ENCODE data around the gene HIBCH. TPM values are rescaled to one million over a fixed set of nuclear protein-coding genes. Genes with fewer than 3 reads are reported as not detected.
"Not testable (repeated sequence)": the region's sequence is repeated elsewhere in the genome, so short reads cannot be mapped to it uniquely, and the experiment has no call there.

Gene HIBCH
- 39.3 TPM for total RNA-seq
- long read RNA-seq, transcript HIBCH-202 (13 exons, 2,463 nt) = minor isoform, 5 of 176 reads
- long read RNA-seq, transcript HIBCH-201 (14 exons, 1,939 nt) = major isoform, 107 of 176 reads
- long read RNA-seq, partial matches to known transcripts = 9 of 176 reads
- long read RNA-seq, other reads (novel, unspliced or antisense) = 55 of 176 reads

GRCh38 chr2:190319555-190320498, at the start of gene HIBCH:
TSS of gene HIBCH (minus strand) at chr2:190319826. CDS start at chr2:190319750, 76 bp downstream.
- DNase-seq (ENCODE audit: low spot score) = peak; percentile 99

GRCh38 chr2:190367091-190367490, 47.5 kb upstream of the HIBCH start:
- DNase-seq (ENCODE audit: low spot score) = no peak

GRCh38 chr2:190366248-190366753, 46.7 kb upstream of the HIBCH start:
- DNase-seq (ENCODE audit: low spot score) = no peak

GRCh38 chr2:190365499-190366204, 46.0 kb upstream of the HIBCH start:
- DNase-seq (ENCODE audit: low spot score) = no peak

GRCh38 chr2:190362894-190363293, 43.3 kb upstream of the HIBCH start:
- DNase-seq (ENCODE audit: low spot score) = no peak

GRCh38 chr2:190361572-190361971, 41.9 kb upstream of the HIBCH start:
- DNase-seq (ENCODE audit: low spot score) = no peak

- no peak for DNase-seq (ENCODE audit: low spot score)
These were observed 41.3 kb upstream of the HIBCH start for GRCh38 chr2:190360965-190361364.

- DNase-seq (ENCODE audit: low spot score) = no peak
These were observed 40.9 kb upstream of the HIBCH start for GRCh38 chr2:190360561-190360960.

- not testable (repeated sequence) for DNase-seq (ENCODE audit: low spot score)
These were observed 39.2 kb upstream of the HIBCH start for GRCh38 chr2:190358655-190359448.

GRCh38 chr2:190357600-190357999, 38.0 kb upstream of the HIBCH start:
- DNase-seq (ENCODE audit: low spot score) = no peak

- DNase-seq (ENCODE audit: low spot score) = no peak
These were observed 36.5 kb upstream of the HIBCH start for GRCh38 chr2:190355968-190356644.

- DNase-seq (ENCODE audit: low spot score) = no peak
These were observed 34.5 kb upstream of the HIBCH start for GRCh38 chr2:190354003-190354690.

GRCh38 chr2:190353537-190353899, 33.9 kb upstream of the HIBCH start:
- DNase-seq (ENCODE audit: low spot score) = no peak

- DNase-seq (ENCODE audit: low spot score) = no peak
These were observed 33.3 kb upstream of the HIBCH start for GRCh38 chr2:190352668-190353536.

- DNase-seq (ENCODE audit: low spot score) = no peak
These were observed 32.3 kb upstream of the HIBCH start for GRCh38 chr2:190351955-190352354.

- DNase-seq (ENCODE audit: low spot score) = no peak
These were observed 30.7 kb upstream of the HIBCH start for GRCh38 chr2:190350371-190350770.

GRCh38 chr2:190344276-190344827, 24.7 kb upstream of the HIBCH start:
- no peak for DNase-seq (ENCODE audit: low spot score)

- DNase-seq (ENCODE audit: low spot score) = peak; percentile 94
These were observed 24.1 kb upstream of the HIBCH start, which contains the start of gene INPP1 for GRCh38 chr2:190343536-190344275. TSS of gene INPP1 (plus strand) at chr2:190343589. CDS start at chr2:190360103, 16,514 bp downstream.
